Measurements from ENCODE around the gene DTNBP1.

- TF ChIP-seq ZNF274 (IDR thresholded peaks at IDR 0.05; ENCODE audit: low read depth, low read length) (no peak), SUZ12 (IDR thresholded peaks at IDR 0.05; ENCODE audit: extremely low read depth, insufficient read depth, insufficient read length) (no peak)
These were observed 9.5 kb upstream of the DTNBP1 start for GRCh38 chr6:15672291-15672690.

Data from NT2/D1 (cell line).